WTC11 (cell line): ENCODE measurements around the gene CLEC2A.

Source experiments
- CBFB ChIP-seq: sonication (generic); formaldehyde crosslinking; IDR thresholded peaks from 2 replicates; pipeline ENCODE4 v1.8.1; 2022; ENCODE audit warnings: mild to moderate bottlenecking, low read depth, missing genetic modification reagents
- FOXK1 ChIP-seq: sonication (generic); formaldehyde crosslinking; IDR thresholded peaks from 2 replicates; pipeline ENCODE4 v1.8.0; 2022; ENCODE audit warnings: mild to moderate bottlenecking, moderate library complexity, missing genetic modification reagents
- JAZF1 ChIP-seq: fragments of 250-450 bp; sonication (Bioruptor Pico); IDR thresholded peaks from 2 replicates; pipeline ENCODE4 v1.9.0; 2021; ENCODE audit warnings: moderate library complexity, mild to moderate bottlenecking, inconsistent platforms
- ZNF317 ChIP-seq: sonication (generic); formaldehyde crosslinking; IDR thresholded peaks from 2 replicates; pipeline ENCODE4 v1.8.1; 2023; ENCODE audit warnings: low read depth, mild to moderate bottlenecking, moderate library complexity, missing genetic modification reagents, borderline replicate concordance
- TF ChIP-seq, protein P1 (sequence below): fragments of 200-600 bp; IDR thresholded peaks from 2 replicates; pipeline ENCODE4 v1.8.0; 2022; ENCODE audit warnings: antibody characterized with exemption
- TF ChIP-seq, protein P2 (sequence below): sonication (generic); formaldehyde crosslinking; IDR thresholded peaks from 2 replicates; pipeline ENCODE4 v1.8.1; 2023; ENCODE audit warnings: mild to moderate bottlenecking, missing genetic modification reagents
- TF ChIP-seq, protein P3 (sequence below): sonication (generic); formaldehyde crosslinking; IDR thresholded peaks from 2 replicates; pipeline ENCODE4 v1.8.1; 2022; ENCODE audit warnings: mild to moderate bottlenecking, missing genetic modification reagents, moderate library complexity, borderline replicate concordance

DNA sequence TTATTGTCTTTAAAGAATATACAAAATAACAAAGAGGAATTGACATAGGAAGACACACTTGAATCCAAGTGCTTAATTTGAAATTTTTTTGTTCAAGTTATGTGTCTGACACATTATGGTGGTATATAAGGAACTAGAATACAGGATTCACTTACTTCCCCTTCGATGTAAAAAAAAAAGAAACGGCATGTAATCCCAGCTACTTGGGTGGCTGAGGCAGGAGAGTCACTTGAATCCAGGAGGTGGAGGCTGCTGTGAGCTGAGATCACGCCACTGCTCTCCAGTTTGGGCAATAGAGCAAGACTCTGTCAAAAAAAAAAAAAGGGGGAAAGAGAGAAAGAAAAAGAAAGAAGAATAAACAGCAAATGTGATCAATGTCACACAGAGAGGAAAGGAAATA, 48.0 kb upstream of the CLEC2A start:
- TF ChIP-seq, protein P1, sequence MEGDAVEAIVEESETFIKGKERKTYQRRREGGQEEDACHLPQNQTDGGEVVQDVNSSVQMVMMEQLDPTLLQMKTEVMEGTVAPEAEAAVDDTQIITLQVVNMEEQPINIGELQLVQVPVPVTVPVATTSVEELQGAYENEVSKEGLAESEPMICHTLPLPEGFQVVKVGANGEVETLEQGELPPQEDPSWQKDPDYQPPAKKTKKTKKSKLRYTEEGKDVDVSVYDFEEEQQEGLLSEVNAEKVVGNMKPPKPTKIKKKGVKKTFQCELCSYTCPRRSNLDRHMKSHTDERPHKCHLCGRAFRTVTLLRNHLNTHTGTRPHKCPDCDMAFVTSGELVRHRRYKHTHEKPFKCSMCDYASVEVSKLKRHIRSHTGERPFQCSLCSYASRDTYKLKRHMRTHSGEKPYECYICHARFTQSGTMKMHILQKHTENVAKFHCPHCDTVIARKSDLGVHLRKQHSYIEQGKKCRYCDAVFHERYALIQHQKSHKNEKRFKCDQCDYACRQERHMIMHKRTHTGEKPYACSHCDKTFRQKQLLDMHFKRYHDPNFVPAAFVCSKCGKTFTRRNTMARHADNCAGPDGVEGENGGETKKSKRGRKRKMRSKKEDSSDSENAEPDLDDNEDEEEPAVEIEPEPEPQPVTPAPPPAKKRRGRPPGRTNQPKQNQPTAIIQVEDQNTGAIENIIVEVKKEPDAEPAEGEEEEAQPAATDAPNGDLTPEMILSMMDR = no peak
- TF ChIP-seq JAZF1 (CRISPR knock-in tag) (no peak), ZNF317 (CRISPR knock-in tag) (no peak), FOXK1 (CRISPR knock-in tag) (no peak), CBFB (CRISPR knock-in tag) (no peak)
- TF ChIP-seq, protein P2, sequence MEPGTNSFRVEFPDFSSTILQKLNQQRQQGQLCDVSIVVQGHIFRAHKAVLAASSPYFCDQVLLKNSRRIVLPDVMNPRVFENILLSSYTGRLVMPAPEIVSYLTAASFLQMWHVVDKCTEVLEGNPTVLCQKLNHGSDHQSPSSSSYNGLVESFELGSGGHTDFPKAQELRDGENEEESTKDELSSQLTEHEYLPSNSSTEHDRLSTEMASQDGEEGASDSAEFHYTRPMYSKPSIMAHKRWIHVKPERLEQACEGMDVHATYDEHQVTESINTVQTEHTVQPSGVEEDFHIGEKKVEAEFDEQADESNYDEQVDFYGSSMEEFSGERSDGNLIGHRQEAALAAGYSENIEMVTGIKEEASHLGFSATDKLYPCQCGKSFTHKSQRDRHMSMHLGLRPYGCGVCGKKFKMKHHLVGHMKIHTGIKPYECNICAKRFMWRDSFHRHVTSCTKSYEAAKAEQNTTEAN (CRISPR knock-in tag) = no peak
- TF ChIP-seq, protein P3, sequence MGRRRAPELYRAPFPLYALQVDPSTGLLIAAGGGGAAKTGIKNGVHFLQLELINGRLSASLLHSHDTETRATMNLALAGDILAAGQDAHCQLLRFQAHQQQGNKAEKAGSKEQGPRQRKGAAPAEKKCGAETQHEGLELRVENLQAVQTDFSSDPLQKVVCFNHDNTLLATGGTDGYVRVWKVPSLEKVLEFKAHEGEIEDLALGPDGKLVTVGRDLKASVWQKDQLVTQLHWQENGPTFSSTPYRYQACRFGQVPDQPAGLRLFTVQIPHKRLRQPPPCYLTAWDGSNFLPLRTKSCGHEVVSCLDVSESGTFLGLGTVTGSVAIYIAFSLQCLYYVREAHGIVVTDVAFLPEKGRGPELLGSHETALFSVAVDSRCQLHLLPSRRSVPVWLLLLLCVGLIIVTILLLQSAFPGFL = no peak
